IMR-90 (cell line): ENCODE results near the gene ST8SIA2. TPM values are rescaled to one million over a fixed set of nuclear protein-coding genes. Genes with fewer than 3 reads are reported as not detected.
A peak's percentile ranks its signal among the peaks of the same experiment; 100 is the strongest.

ENCODE experiments used
- ATAC-seq: fragments of 200-7000 bp; cut with Tn5 transposase; 2 replicates; pipeline ENCODE4 v1.9.1; 2020; ENCODE audit warnings: low read depth, mild to moderate bottlenecking, moderate library complexity
- BruUV-seq: library from RNA; stranded (reverse); fragments of 400-500 nt; replicated peaks from 2 replicates; lab custom pipeline; 2021; lab: Mats Ljungman, UMichigan
- CTCF ChIA-PET: fragments of 300-600 bp; formaldehyde crosslinking; extraction: SDS; loops from one replicate; lab custom pipeline; 2021; ENCODE audit warnings: antibody characterized with exemption; lab: Yijun Ruan, JAX
- POLR2A ChIA-PET: fragments of 300-600 bp; sonication (Branson Sonifier 250); formaldehyde crosslinking; loops from one replicate; lab custom pipeline; 2022; ENCODE audit warnings: antibody characterized with exemption; ENCODE audit not compliant: unreplicated experiment; lab: Charles Lee
- DNase-seq: peaks from one replicate; pipeline ENCODE4 v3.0.0; 2013
- H2AFZ ChIP-seq: replicated peaks from 2 replicates; pipeline ENCODE3; 2013; ENCODE audit warnings: low read length, mild to moderate bottlenecking; ENCODE audit not compliant: poor library complexity
- H2AK5ac ChIP-seq: 2 replicates; pipeline ENCODE4 v1.6.1; 2013; ENCODE audit warnings: low read depth, low read length, inconsistent platforms
- H2AK9ac ChIP-seq: replicated peaks from 2 replicates; pipeline ENCODE3; 2013; ENCODE audit warnings: mild to moderate bottlenecking, low read depth, low read length, moderate library complexity; ENCODE audit not compliant: poor library complexity
- H2BK120ac ChIP-seq: 2 replicates; pipeline ENCODE4 v1.6.1; 2013; ENCODE audit warnings: low read depth, low read length, inconsistent platforms
- H2BK15ac ChIP-seq: 3 replicates; pipeline ENCODE4 v1.6.1; 2013; ENCODE audit warnings: low read depth, low read length, inconsistent platforms
- H2BK20ac ChIP-seq: 2 replicates; pipeline ENCODE4 v1.6.1; 2013; ENCODE audit warnings: low read depth, mild to moderate bottlenecking, inconsistent platforms, low read length, moderate library complexity
- H2BK5ac ChIP-seq: 2 replicates; pipeline ENCODE4 v1.6.1; 2013; ENCODE audit warnings: mild to moderate bottlenecking, low read depth, low read length, inconsistent platforms; ENCODE audit not compliant: poor library complexity, severe bottlenecking
- H3K14ac ChIP-seq: replicated peaks from 2 replicates; pipeline ENCODE4 v1.6.1; 2013; ENCODE audit warnings: low read depth, low read length, inconsistent platforms
- H3K18ac ChIP-seq: 2 replicates; pipeline ENCODE4 v1.6.1; 2013; ENCODE audit warnings: low read depth, low read length, control low read depth
- H3K23ac ChIP-seq: 2 replicates; pipeline ENCODE4 v1.6.1; 2013; ENCODE audit warnings: low read depth, low read length, inconsistent platforms
- H3K27ac ChIP-seq: 2 replicates; pipeline ENCODE4 v1.5.1; 2013; ENCODE audit warnings: mild to moderate bottlenecking, control low read depth, low read length; ENCODE audit not compliant: insufficient read depth
- H3K27me3 ChIP-seq: 2 replicates; pipeline ENCODE4 v1.6.1; 2013; ENCODE audit warnings: low read length; ENCODE audit not compliant: control insufficient read depth, insufficient read depth
- H3K36me3 ChIP-seq: 2 replicates; pipeline ENCODE4 v1.6.1; 2013; ENCODE audit warnings: low read length, mixed read lengths; ENCODE audit not compliant: control insufficient read depth, insufficient read depth
- H3K4ac ChIP-seq: 2 replicates; pipeline ENCODE4 v1.6.1; 2013; ENCODE audit warnings: low read depth, low read length, inconsistent platforms
- H3K4me1 ChIP-seq: 2 replicates; pipeline ENCODE4 v1.6.1; 2013; ENCODE audit warnings: low read length, mixed read lengths; ENCODE audit not compliant: control insufficient read depth, insufficient read depth
- H3K4me2 ChIP-seq: 2 replicates; pipeline ENCODE4 v1.6.1; 2013; ENCODE audit warnings: low read depth, mild to moderate bottlenecking, control low read depth, low read length, moderate library complexity
- H3K4me3 ChIP-seq: 2 replicates; pipeline ENCODE4 v1.5.1; 2013; ENCODE audit warnings: low read depth, mild to moderate bottlenecking, control low read depth, low read length, moderate library complexity; ENCODE audit not compliant: insufficient read depth
- H3K56ac ChIP-seq: 2 replicates; pipeline ENCODE4 v1.6.1; 2013; ENCODE audit warnings: low read length, inconsistent platforms; ENCODE audit not compliant: insufficient read depth; ENCODE audit errors: extremely low read depth
- H3K79me1 ChIP-seq, 2 experiments: 2 replicates each; pipeline ENCODE4 v1.6.1; 2013; ENCODE audit warnings: low read length in 2 of 2, inconsistent platforms in 1 of 2, low read depth in 1 of 2
- H3K9ac ChIP-seq: 2 replicates; pipeline ENCODE4 v1.6.1; 2013; ENCODE audit warnings: low read depth, low read length, control low read depth
- H3K9me1 ChIP-seq: 2 replicates; pipeline ENCODE4 v1.6.1; 2013; ENCODE audit warnings: low read length, inconsistent platforms; ENCODE audit not compliant: insufficient read depth
- H3K9me3 ChIP-seq: 2 replicates; pipeline ENCODE4 v1.6.1; 2013; ENCODE audit warnings: low read length; ENCODE audit not compliant: control insufficient read depth, insufficient read depth
- H4K20me1 ChIP-seq: 2 replicates; pipeline ENCODE4 v1.6.1; 2013; ENCODE audit warnings: low read length, inconsistent platforms; ENCODE audit not compliant: insufficient read depth
- H4K5ac ChIP-seq: 2 replicates; pipeline ENCODE4 v1.6.1; 2013; ENCODE audit warnings: mild to moderate bottlenecking, low read depth, low read length, control low read depth
- H4K8ac ChIP-seq, 2 experiments: 2 replicates each; pipeline ENCODE4 v1.6.1; 2013; ENCODE audit warnings: low read depth in 2 of 2, low read length in 2 of 2, control low read depth in 1 of 2, inconsistent platforms in 1 of 2
- H4K91ac ChIP-seq: 2 replicates; pipeline ENCODE4 v1.6.1; 2013; ENCODE audit warnings: low read depth, low read length, inconsistent platforms; ENCODE audit not compliant: insufficient read depth
- CEBPB ChIP-seq: IDR thresholded peaks from 2 replicates; pipeline ENCODE4 v1.6.1; 2012; ENCODE audit warnings: low read depth, low read length, improper control_type of control experiment
- CHD1 ChIP-seq: IDR thresholded peaks from 2 replicates; pipeline ENCODE4 v1.6.1; 2012; ENCODE audit warnings: low read depth, low read length, improper control_type of control experiment
- CTCF ChIP-seq: conservative IDR thresholded peaks from 2 replicates; pipeline ENCODE4 v1.5.1; 2012; ENCODE audit warnings: mild to moderate bottlenecking, low read depth, low read length, improper control_type of control experiment
- FOS ChIP-seq: fragments of 150-350 bp; IDR thresholded peaks from 2 replicates; pipeline ENCODE4 v1.6.1; 2016; ENCODE audit warnings: low read depth, low read length
- MAZ ChIP-seq: IDR thresholded peaks from 2 replicates; pipeline ENCODE4 v1.6.1; 2012; ENCODE audit warnings: low read depth, mild to moderate bottlenecking, low read length, improper control_type of control experiment, moderate library complexity, borderline replicate concordance
- MXI1 ChIP-seq: IDR thresholded peaks from 2 replicates; pipeline ENCODE4 v1.6.1; 2012; ENCODE audit warnings: low read depth, mild to moderate bottlenecking, low read length, moderate library complexity, borderline replicate concordance
- NFE2L2 ChIP-seq: fragments of 150-350 bp; IDR thresholded peaks from 2 replicates; pipeline ENCODE4 v1.6.1; 2016; ENCODE audit warnings: low read depth, mild to moderate bottlenecking, low read length
- RAD21 ChIP-seq: IDR thresholded peaks from 2 replicates; pipeline ENCODE4 v1.6.1; 2012; ENCODE audit warnings: low read length, improper control_type of control experiment
- WGBS, 2 experiments: methylation state at CpG; one replicate each; pipeline versions ENCODE4 v1.1.5 to v1.1.7; 2013; ENCODE audit warnings: missing lambda C conversion rate in 2 of 2; ENCODE audit not compliant: insufficient read length in 1 of 2; ENCODE audit errors: extremely low coverage in 2 of 2; 5-methylcytosine and 5-hydroxymethylcytosine counted together
- dilution Hi-C: fragments of 300-500 bp; cut with HindIII; formaldehyde crosslinking; loops from one replicate; pipeline ENCODE4 v1.14.3; 2018; ENCODE audit warnings: low sequenced_read_pairs; ENCODE audit not compliant: unreplicated experiment
- in situ Hi-C: fragments of 300-500 bp; cut with MboI; formaldehyde crosslinking; loops from 3 replicates; pipeline ENCODE4 v1.14.3; 2019; ENCODE audit warnings: low sequenced_read_pairs, inconsistent platforms, mixed read lengths
- intact Hi-C: fragments of 100-400 bp; cut with micrococcal nuclease; formaldehyde crosslinking; loops from 2 replicates; pipeline ENCODE4 v1.10.0; 2022
- polyA plus RNA-seq, 3 experiments: library from polyadenylated mRNA; depleted of rRNA; stranded (reverse); fragments of >200 nt; gene quantifications; 2 replicates each; pipeline ENCODE4 v1.2.3, GENCODE V29; 2012; ENCODE audit warnings: low replicate concordance in 1 of 3
- total RNA-seq: library from RNA; depleted of rRNA; stranded (reverse); fragments of >200 nt; gene quantifications from 2 replicates; pipeline ENCODE4 v1.2.3, GENCODE V29; 2012
- TF ChIP-seq, protein P1 (sequence below): fragments of 150-350 bp; IDR thresholded peaks from 2 replicates; pipeline ENCODE4 v1.6.1; 2017; ENCODE audit warnings: mild to moderate bottlenecking, antibody characterized with exemption, low read length, low read depth

The ST8SIA2 gene
- total and polyA plus RNA-seq, 2 of the 4 experiments (the other 2 are of a cell fraction), result not detected

GRCh38 chr15:92444631-92445030 is 51.0 kb downstream of the ST8SIA2 start:
- no peak overlapping the region for H4K91ac ChIP-seq
- H3K4me2 ChIP-seq, result no peak overlapping the region
- peaks cover 4% of the 10 kb centered on the region; the same call in 1 of the 2 replicates for H3K9me3 ChIP-seq
- peak overlapping the region; percentile 28 for H2AK9ac ChIP-seq
- no peak overlapping the region for H2BK20ac ChIP-seq
- no peak overlapping the region for H4K8ac ChIP-seq
- no peak overlapping the region for H3K23ac ChIP-seq
- H3K4me3 ChIP-seq, result no peak overlapping the region
- no peak for DNase-seq
- no peak overlapping the region for H4K5ac ChIP-seq
- ATAC-seq, result no peak
- no peak overlapping the region for H3K56ac ChIP-seq
- intact Hi-C loops (no loop called here), dilution Hi-C loops (no loop called here), in situ Hi-C loops (no loop called here)
- H3K36me3 ChIP-seq, result no peaks in the 10 kb centered on the region
- TF ChIP-seq MXI1, result no peak
- no peak for TF ChIP-seq NFE2L2
- no peak for TF ChIP-seq MAZ
- no peak for TF ChIP-seq CTCF
- TF ChIP-seq, protein P1, sequence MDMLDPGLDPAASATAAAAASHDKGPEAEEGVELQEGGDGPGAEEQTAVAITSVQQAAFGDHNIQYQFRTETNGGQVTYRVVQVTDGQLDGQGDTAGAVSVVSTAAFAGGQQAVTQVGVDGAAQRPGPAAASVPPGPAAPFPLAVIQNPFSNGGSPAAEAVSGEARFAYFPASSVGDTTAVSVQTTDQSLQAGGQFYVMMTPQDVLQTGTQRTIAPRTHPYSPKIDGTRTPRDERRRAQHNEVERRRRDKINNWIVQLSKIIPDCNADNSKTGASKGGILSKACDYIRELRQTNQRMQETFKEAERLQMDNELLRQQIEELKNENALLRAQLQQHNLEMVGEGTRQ, result no peak
- TF ChIP-seq CEBPB, result no peak
- no peak for TF ChIP-seq CHD1
- TF ChIP-seq RAD21, result no peak
- TF ChIP-seq FOS, result no peak
- no peak overlapping the region for H3K4ac ChIP-seq
- H3K18ac ChIP-seq, result no peak overlapping the region
- H2BK15ac ChIP-seq, result no peak overlapping the region
- H2AFZ ChIP-seq, result no peak overlapping the region
- no TSS peak for BruUV-seq
- POLR2A ChIA-PET, result no interaction called here
- H3K9ac ChIP-seq, result no peak overlapping the region
- H3K79me1 ChIP-seq, result no peaks in the 10 kb centered on the region
- no peak overlapping the region for H2AK5ac ChIP-seq
- H2BK5ac ChIP-seq, result no peak overlapping the region
- H3K14ac ChIP-seq, result no peak overlapping the region
- H3K9me1 ChIP-seq, result no peaks in the 10 kb centered on the region
- H4K20me1 ChIP-seq, result no peaks in the 10 kb centered on the region
- 81% methylated on average over 10 of the region's 21 CpGs; no CpG with 5 or more reads in 1 of the 2 experiments for WGBS, 2 experiments
- CTCF ChIA-PET, result no interaction called here
- H3K27ac ChIP-seq, result no peak overlapping the region
- H3K4me1 ChIP-seq, result no peaks in the 10 kb centered on the region
- no peaks in the 10 kb centered on the region for H3K27me3 ChIP-seq
- H2BK120ac ChIP-seq, result no peak overlapping the region
